PFSK-1 (cell line): ENCODE data around the gene STARD5.

Source experiments
- POLR2AphosphoS5 ChIP-seq: IDR thresholded peaks from 2 replicates; pipeline ENCODE4 v1.6.1; 2012; ENCODE audit warnings: low read depth, mild to moderate bottlenecking, control low read depth, low read length, moderate library complexity
- TAF1 ChIP-seq: IDR thresholded peaks from 2 replicates; pipeline ENCODE4 v1.6.1; 2012; ENCODE audit warnings: low read length, control low read depth, borderline replicate concordance; ENCODE audit not compliant: insufficient read depth
- TF ChIP-seq, protein P1 (sequence below), 2 experiments: IDR thresholded peaks; 2 replicates each; pipeline versions ENCODE4 v1.6.1 to v1.8.0; 2011 to 2012; ENCODE audit warnings: low read depth in 2 of 2, low read length in 2 of 2, control low read depth in 1 of 2, inconsistent platforms in 1 of 2, mild to moderate bottlenecking in 1 of 2, moderate library complexity in 1 of 2; ENCODE audit not compliant: insufficient read depth in 1 of 2

DNA sequence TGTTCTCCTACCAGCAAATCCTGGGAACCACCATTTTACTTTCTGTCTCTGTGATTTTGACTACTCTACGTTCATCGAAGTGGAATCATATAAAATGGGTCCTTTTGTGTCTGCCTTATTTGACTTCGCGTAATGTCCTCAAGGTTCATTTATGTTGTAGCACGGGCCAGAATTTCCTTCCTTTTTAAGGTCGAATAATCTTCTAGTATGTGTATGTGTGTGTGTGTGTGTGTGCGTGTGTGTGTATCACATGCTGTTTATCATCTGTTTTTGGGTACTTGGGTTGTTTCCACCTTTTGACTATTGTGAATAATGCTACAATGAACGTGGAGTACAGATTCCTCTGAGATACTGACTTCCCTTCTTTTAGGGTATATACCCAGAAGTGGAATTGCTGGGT lies 35.3 kb downstream of the STARD5 start:
- TF ChIP-seq, protein P1, sequence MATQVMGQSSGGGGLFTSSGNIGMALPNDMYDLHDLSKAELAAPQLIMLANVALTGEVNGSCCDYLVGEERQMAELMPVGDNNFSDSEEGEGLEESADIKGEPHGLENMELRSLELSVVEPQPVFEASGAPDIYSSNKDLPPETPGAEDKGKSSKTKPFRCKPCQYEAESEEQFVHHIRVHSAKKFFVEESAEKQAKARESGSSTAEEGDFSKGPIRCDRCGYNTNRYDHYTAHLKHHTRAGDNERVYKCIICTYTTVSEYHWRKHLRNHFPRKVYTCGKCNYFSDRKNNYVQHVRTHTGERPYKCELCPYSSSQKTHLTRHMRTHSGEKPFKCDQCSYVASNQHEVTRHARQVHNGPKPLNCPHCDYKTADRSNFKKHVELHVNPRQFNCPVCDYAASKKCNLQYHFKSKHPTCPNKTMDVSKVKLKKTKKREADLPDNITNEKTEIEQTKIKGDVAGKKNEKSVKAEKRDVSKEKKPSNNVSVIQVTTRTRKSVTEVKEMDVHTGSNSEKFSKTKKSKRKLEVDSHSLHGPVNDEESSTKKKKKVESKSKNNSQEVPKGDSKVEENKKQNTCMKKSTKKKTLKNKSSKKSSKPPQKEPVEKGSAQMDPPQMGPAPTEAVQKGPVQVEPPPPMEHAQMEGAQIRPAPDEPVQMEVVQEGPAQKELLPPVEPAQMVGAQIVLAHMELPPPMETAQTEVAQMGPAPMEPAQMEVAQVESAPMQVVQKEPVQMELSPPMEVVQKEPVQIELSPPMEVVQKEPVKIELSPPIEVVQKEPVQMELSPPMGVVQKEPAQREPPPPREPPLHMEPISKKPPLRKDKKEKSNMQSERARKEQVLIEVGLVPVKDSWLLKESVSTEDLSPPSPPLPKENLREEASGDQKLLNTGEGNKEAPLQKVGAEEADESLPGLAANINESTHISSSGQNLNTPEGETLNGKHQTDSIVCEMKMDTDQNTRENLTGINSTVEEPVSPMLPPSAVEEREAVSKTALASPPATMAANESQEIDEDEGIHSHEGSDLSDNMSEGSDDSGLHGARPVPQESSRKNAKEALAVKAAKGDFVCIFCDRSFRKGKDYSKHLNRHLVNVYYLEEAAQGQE (IDR thresholded peaks at IDR 0.05; ENCODE audit: insufficient read depth in 1 of 2, low read depth in 2 of 2, low read length in 2 of 2): no peak
- TF ChIP-seq TAF1: no peak
- TF ChIP-seq POLR2AphosphoS5: no peak
